ENCODE data around the gene MRPS9.
A peak's percentile ranks its signal among the peaks of the same experiment; 100 is the strongest.

The MRPS9 gene

DNA sequence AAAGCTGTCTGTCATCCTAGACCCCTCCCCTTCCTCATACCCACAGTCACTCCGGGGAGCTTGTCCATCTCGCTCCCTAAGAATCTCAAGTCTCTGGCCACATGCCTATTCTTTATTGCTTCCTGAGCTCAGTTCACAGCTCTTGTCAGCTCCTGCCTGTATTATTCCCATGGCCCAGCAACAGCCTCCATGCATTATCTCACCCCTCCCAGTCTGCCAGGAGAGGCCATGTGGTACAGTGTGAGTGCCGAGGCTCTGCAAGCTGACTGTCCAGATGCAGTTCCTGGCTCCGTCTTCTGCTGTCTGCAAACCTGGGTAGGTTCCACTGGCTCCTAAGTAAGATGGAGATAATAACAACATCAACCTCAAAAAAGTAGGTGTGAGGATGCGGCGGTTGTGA is 79.7 kb downstream of the MRPS9 start:
- DNase-seq (ENCODE audit: low read depth in 4 of 4, low spot score in 1 of 4), result no peak

DNA sequence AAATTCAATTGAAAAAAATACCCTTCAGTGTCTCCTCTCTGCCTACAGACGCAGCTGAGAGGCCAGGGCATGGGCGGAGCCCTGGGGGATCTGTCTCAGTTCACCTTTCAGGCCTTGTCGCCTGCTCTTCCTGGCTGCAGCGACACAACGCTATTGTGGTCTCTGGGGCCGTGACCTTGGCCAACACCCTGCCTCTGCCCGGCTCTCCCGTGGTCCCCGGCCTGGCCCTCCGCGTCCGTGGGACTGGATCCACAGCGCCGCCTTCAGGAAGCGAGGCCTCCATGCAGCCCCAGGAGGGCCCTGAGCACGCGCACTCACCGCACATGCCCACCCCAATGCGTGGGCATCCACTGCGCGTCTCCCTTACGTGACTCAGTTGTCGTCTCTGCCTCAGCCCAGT is 81.1 kb downstream of the MRPS9 start:
- no peak for DNase-seq (ENCODE audit: low read depth in 4 of 4, low spot score in 1 of 4)

DNA sequence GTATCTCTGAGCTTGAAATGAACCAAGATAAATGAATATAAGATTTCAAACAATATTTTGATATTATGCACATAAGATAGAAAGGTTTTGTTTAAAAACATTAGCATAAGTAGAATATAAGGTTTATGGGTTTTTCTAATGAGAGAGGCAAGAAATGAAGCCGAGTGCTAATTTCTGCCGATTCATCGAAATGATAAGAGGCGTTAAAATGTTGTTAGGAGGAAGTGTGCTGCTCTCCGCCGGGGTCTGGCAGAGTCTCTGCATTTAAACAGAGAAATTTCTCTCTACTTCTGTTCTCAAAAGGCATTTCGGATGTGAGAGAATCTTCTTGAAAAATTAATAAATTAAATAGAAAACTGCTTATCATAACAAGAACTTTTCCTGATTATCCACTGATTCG is 83.6 kb downstream of the MRPS9 start:
- no peak for DNase-seq (ENCODE audit: low read depth in 4 of 4, low spot score in 1 of 4)

DNA sequence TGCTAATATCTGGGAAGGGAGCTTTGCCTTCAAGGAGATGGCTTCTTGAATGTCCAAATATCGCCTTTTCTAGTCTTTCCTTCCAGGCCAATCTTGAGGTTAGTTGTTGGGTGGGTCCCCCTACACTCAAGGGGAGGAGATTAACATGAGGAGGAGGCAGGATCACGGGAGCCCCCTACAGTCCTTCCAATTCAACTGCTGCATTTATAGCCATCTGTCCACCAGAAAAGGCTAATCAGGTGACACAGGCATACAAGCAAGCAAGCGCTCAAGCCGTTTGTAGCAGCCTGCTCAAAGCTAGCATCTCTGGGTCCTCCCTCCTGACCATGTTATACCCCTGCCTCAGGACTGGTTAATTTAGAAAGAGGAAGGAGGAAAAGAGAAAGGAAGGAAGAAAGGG is 87.6 kb downstream of the MRPS9 start:
- no peak for DNase-seq (ENCODE audit: low read depth in 4 of 4, low spot score in 1 of 4)

DNA sequence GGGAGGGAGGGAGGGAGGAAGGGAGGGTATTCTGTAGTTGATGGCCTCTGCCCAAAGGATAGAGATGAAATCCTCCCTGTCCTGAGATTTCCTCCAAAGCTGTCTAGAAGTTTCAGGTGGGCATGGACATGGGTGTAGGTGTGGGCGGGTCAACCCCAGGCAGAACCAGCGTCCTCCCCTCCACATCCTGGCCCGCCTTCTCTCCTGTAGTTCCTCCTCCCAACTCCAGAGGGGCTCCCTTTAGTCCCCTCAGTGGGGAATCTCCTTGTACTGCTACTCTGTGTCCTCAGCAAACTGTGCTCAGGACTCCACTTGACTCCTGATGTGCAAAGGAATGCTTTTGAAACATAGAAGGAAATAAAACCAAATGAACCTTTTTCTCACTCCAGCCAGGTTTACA is 88.1 kb downstream of the MRPS9 start:
- no peak for DNase-seq (ENCODE audit: low read depth in 4 of 4, low spot score in 1 of 4)

DNA sequence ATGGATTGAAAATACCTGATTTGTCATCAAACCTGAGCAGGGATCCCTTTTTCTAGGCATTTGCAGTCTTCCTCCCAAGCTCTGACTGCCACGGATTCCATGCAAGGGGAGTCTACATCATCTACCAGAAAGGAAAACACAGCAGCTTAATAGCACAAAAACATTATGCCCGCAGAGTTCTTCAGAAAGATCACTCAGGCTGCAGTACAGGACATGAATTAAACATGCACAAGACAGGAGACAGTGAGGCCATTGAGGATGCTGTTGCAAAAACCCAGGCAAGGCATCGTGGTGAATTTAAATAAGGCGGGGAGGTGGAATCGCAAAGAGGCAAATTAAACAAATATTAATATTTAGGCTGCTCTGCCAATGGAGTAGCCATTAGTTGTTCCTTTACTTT is 88.5 kb downstream of the MRPS9 start:
- DNase-seq (ENCODE audit: low read depth in 4 of 4, low spot score in 1 of 4), result no peak

DNA sequence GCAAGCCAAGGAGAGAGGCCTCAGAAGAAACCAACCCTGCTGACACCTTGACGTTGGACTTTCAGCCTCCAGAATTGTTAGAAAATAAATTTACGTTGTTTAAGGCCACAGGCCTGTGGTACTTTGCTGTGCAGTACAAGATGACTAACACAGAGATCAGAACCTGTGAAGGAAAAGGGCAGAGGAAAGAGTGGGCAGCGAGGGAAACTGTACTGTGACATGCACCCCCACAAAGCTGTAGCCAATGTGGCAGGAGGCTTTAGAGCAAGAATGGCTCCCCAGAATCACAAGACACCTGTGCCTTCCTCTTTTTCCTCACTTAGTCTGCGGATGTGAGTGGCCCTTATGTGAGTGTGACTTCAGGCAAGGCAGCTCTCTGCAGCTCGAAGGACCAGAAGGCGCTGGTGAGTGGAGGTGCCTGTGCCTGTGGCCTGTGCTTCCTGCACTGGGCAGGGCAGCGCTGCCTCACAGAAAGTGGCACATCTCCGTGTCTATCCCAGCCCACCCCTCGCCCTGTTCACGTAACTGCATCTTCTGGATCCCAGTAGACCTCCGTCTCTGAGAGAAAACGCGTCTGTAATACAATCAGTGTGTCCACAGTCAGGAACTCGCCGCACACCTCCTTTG is 89.5 kb downstream of the MRPS9 start:
- no peak for DNase-seq (ENCODE audit: low read depth in 4 of 4, low spot score in 1 of 4)

DNA sequence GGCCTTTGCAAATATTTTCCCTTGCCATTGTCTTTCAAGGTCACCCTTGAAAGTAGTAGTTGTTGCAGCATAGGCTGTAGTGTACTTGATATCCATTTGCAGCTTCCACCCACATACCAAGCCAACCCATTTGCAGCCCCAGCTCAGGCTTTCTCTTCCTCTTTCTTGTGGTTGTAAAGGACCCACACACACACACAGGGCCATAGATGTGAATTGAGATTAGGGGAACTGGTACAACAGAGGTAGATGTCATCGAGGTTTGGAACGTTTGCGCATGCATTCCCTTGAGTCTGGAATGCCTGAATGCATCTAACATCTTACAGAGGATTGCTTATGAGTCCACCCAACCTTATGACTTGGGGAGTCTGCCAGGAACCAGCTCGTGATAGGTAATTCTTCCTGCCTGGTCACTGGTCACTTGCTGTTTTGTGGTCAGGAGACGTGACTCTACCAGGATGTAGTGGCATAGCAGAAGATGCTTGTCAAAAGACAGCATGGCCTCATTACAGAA is 91.9 kb downstream of the MRPS9 start:
- no peak for DNase-seq (ENCODE audit: low read depth in 4 of 4, low spot score in 1 of 4)

DNA sequence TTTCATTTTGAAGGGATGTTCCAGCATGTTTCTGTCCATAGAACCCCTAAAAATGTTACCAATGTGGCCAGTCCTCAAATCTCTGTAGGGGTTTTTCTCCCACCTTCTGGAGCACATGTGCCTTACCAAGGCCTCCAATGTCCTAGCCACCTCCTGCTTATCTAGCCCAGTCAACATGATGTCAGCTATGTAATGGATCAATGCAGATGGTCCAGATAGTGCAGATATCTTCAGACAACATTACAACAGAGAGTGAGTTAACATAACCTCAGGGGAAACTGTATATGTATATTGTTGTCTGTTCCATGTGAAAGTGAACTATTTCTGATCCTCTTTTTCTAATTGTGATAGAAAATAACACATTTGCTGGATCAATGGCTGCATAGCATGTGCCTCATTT is 92.7 kb downstream of the MRPS9 start:
- no peak for DNase-seq (ENCODE audit: low read depth in 4 of 4, low spot score in 1 of 4)

DNA sequence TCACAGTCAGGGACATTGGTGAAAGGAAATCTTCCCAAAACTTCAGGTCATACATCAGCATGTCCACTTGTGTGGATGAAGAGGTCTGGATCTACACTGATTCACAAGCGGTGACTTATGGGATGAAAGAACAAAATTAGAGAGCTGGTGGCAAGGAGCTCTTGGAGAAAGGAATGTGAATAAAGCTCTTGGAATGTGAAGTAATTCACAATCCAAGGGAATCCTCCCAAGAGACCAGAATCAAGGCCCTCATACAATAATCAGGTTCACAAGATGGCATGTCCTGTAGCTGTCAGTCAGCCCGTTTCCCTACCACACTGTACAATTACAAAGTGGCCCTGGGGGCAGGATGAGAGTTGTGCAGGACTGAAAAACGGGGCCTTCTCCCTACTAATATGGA is 96.2 kb downstream of the MRPS9 start:
- no peak for DNase-seq (ENCODE audit: low read depth in 4 of 4, low spot score in 1 of 4)

DNA sequence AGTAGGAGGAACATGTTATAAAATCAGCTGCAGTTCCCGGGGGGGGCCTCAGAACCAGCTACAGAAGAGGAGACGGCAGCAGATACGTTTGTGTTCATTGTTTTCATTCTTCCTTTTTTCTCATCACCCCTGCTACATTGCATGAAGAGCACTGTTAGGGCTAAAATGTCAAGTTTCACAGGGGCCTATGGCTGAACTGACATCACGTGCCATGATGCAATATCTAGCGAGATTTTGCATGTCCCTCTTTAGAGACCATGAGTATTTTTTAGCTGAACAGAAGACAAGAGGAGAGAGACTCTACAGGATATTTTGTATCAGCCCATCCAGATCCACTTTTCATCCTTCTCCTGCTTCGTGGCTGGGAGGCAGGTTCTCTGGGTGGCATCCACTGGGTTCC is 97.6 kb downstream of the MRPS9 start:
- no peak for DNase-seq (ENCODE audit: low read depth in 4 of 4, low spot score in 1 of 4)

DNA sequence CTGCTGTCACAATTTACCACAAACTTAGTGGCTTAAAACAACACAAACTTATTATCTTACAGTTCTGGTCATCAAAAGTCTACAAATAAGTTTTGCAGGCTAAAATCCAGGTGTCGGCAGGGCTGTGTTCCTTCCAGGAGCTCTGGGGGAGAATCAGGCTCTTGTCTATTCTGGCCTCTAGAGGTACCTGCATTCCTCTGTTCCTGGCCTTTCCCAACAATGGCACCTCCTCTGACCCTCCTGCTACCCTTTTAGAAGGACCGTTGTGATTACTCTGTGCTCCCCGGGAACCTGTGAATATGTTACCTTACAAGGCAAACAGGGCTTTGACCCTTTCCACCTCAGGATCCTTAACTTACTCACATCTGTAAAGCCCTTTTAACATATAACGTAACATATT is 98.5 kb downstream of the MRPS9 start:
- no peak for DNase-seq (ENCODE audit: low read depth in 4 of 4, low spot score in 1 of 4)

DNA sequence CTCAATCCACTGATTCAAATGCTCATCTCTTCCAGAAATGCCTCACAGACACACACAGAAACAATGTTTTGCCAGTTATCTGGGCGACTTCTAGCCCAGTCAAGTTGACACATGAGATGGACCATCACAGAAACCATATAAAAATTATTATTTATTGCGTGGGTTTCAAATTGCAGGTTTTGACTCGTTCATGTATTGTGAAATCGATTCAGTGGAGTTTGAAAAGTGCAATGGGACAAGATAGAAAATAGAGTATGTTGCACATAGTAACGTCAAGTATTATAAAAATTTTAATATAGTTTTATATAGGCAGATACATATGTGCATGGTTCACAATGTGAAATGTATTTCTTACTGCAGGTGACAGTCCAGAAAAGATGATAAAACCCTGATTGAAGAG is 100.8 kb downstream of the MRPS9 start:
- no peak for DNase-seq (ENCODE audit: low read depth in 4 of 4, low spot score in 1 of 4)

DNA sequence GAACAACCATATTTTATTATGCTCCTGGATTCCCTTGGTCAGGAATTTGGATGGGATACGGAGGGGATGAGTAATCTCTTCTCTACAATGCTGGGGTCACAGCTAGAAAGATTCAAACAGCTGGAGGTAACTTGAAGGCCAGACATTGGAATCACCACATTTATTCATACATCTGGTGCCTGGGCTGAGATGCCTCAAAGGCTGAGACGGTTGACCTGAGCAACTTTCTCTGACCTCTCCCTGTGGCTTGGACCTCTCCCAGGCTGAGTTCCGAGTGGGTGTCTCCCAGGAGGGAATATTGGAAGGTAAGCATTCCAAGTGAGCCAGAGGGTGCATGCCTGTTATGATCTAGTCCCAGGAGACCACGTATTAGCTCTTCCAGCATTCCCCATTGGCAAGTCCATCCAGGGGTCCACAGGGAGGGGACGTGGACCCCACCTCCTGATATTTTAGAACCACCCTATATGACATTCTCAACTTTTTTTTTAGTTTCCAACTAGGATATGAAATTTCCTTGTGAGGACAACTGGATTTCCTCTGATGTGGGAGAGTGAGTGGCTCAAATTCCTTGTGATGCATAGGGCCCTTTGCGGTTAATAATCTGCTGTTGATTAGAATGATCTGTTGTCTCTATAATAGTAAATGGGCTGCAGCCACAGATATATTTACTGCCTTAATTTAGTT is 101.8 kb downstream of the MRPS9 start:
- DNase-seq (ENCODE audit: low read depth in 4 of 4, low spot score in 1 of 4), result no peak

DNA sequence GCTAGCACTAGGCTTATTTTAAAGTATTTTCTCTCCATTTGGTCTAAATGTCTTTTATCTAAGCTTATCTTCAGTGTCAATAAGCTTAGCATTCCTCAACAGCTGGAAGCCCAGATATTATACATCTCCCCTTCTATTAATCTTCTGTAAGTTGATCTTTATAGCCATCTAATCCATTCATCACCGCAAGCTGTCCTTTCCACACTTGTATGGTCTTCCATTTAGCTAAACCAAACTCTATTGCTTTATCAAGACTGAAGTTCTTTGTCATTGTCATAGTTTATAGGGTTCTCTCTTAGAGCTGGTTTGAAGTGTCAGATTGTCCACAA is 102.3 kb downstream of the MRPS9 start:
- no peak for DNase-seq (ENCODE audit: low read depth in 4 of 4, low spot score in 1 of 4)

DNA sequence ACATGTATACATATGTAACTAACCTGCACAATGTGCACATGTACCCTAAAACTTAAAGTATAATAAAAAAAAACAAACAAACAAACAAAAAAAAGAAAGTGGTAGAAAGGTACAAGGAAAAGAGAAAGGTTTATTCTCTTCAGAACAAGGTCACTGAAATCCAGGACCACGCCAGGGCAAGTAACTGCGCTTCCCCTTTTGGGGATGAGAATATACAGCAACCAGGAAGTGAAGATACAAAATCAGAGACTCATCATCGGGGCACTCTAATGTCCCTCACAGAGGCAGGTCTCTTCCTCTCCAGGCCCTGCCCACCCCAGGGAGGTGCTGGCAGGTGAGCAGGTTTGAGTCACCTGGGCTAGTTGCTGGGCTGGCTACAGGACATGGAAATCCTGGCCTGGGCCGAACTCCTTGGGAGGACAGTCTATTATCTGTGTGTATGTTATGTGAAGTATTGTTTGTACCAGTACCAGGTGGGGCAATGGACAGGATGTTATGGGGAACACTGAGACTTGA is 103.3 kb downstream of the MRPS9 start:
- no peak for DNase-seq (ENCODE audit: low read depth in 4 of 4, low spot score in 1 of 4)

DNA sequence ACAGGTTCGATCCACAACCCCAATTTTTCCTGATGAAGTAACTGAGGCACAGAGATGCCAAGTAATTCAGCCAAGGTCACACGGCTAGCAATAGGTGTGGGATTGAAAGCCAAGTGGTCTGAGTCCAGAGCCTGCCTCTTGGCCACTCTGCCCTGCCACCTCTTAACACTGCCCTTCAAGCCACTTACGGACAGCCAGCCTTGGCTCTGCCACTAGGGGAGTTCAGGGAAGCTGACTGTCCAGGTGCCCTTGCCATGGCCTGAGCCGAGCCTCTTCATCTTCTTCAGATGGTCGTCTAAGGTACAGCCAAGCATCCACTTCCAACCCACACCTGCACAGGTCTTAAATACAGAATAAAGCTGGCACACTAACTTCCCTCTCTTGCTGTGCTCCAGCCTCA is 104.4 kb downstream of the MRPS9 start:
- DNase-seq (ENCODE audit: low read depth in 4 of 4, low spot score in 1 of 4), result no peak

DNA sequence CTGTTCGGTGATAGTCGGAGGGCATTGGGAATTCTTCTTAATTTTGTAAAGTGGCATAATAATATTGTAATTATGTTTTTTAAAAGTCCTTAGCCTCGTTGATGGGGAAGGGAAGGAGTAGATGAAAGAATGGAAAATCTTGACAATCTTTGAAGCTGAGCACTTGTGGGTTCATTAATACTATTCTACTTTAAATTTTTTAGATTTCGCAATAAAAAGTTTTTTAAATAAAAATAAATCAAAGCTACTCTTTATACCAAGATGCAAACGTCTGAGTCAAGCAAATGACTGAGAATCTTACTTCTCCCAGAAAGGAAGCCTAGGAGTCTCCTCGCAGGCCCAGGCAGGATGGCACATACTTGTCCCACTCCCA is 105.2 kb downstream of the MRPS9 start:
- no peak for DNase-seq (ENCODE audit: low read depth in 4 of 4, low spot score in 1 of 4)

DNA sequence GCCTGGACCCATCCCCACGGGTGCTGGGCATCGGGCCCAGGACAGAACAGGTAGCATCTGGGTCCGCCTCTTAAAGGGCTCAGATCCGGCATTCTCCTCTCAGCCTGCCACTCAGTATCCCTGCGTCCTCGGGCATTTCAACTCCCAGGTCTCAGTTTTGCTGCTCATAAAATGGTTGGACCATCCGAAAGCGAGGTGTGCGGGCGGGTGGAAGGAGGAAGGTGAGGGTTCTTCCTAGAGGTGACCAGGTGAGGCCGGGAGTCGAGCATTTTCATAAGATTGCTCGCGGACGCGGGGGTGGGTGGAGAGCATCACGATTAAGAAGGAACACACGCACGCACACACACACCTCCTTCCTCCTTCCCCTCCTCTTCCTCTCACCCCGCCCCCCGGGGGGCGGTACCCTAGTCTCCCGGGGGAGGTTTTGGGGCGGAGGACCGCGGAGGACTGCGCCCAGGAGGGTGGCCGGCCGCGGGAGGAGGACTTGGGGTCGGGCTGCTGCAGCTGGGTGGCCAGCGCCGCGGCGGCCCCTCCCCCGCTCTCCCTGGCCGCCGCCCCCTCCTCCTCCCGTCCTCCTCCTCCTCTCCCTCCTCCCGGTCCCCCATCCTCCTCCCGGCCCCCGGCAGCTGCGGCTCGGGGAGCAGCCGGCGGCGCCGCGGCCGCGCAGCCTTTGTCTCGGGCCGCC is 105.7 kb downstream of the MRPS9 start:
- peak in 1 of 4 experiments; percentile 34 for DNase-seq (ENCODE audit: low read depth in 4 of 4, low spot score in 1 of 4)

DNA sequence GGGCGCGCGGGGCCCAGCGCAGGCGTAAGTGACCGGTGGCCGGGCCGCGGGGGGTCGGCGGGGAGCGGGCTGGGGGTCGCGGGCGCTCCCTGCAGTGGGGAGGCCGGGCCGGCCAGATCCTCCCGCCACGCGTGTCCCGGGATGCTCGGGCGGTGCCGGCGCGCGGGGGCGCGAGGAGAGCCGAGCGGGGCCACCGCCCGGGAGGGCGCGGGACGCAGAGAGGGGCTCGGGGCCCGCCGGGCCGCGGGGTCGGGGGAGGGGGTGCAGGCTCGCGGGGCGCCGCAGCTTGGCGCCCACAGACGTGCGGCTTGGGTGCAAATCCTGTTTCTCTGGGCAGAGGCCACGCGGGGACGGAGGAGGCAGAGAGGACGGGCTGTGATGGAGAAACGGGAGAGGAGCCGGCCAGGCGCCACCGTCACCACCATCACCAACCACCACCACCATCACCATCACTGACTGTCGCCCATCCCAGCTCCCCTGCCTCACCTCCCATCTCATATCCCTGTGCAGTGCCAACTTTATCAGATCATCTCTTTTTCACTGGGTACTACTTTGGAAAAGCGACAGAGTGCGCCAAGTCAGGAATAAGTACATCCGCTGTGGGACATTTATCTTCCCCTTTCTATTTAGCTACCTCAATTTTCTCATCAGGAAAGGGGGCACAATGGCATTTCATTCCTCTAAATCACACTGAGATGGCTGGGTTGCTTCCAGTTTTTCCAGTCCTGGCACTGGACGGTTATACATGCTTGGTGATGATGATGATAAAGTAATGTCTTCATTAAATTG is 106.5 kb downstream of the MRPS9 start:
- DNase-seq (ENCODE audit: low read depth in 4 of 4, low spot score in 1 of 4), result no peak

DNA sequence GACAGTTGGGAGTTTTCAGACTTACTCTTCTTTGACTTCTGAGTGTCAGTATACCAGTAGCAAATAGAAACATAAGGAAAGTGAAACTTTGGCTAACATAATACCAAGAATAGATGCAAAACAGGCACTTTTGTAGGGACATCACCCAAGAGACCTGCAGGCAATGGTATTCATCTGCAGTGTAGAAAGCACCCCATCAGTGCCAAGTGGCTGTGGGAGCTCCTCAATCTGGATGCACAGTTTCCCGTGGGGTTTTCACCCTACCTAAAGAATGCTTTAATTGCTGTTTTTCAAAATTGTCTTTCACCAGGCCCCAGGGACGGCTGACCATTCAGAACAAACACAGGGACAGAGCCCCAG is 107.1 kb downstream of the MRPS9 start:
- no peak for DNase-seq (ENCODE audit: low read depth in 4 of 4, low spot score in 1 of 4)

DNA sequence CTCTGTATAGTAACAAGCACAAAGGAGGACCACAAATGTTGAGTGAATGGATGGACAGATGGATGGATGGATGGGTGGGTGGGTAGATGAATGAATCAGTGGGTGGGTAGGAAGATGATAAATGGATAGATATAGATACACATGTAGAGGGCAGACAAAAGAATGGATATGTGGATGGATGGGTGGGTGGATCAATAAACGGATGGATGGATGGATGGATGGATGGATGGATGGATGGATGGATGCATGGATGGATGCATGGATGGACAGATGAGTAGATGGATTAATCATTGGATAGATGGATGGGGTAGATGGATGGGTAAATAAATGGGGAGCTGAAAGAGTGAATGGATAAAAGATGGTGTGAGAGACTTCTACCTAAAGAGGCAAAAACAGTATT is 111.4 kb downstream of the MRPS9 start:
- no peak for DNase-seq (ENCODE audit: low read depth in 4 of 4, low spot score in 1 of 4)

All from stimulated activated CD4-positive, alpha-beta T cell treated with anti-CD3 and anti-CD28 coated beads, Interleukin-1b, Interleukin-23, amount 100 ng/mL, for 24 hours (primary cell).